GM13977 (cell line): ENCODE measurements around the gene CELA1.
"Not testable (repeated sequence)": the region's sequence is repeated elsewhere in the genome, so short reads cannot be mapped to it uniquely, and the experiment has no call there.

ENCODE experiments used
- DNase-seq: peaks from one replicate; pipeline ENCODE4 v3.0.0; 2012; ENCODE audit warnings: low spot score
- CTCF ChIP-seq: IDR thresholded peaks from 2 replicates; pipeline ENCODE4 v1.5.1; 2012; ENCODE audit warnings: mild to moderate bottlenecking, control low read depth; ENCODE audit not compliant: insufficient read depth; ENCODE audit errors: extremely low read depth, missing control alignments
- in situ Hi-C: fragments of 300-500 bp; cut with MboI; formaldehyde crosslinking; loops from one replicate; pipeline ENCODE4 v1.12.0; 2022; ENCODE audit warnings: low sequenced_read_pairs, low pct_unique_long_range_greater_than_20kb, mixed read lengths, inconsistent platforms; ENCODE audit not compliant: unreplicated experiment

Gene CELA1

GRCh38 chr12:51339750-51340149, 6.7 kb downstream of the CELA1 start:
- in situ Hi-C loops: loop anchor here (25.0 kb wide), 3 partner anchors 277 to 827 kb away; partner anchors contain the start of gene DIP2B
- no peak for TF ChIP-seq CTCF

GRCh38 chr12:51337336-51337735, 9.1 kb downstream of the CELA1 start:
- in situ Hi-C loops: loop anchor here (25.0 kb wide), 3 partner anchors 275 to 825 kb away; partner anchors contain the start of gene DIP2B
- not testable (repeated sequence) for DNase-seq

More at GRCh38 chr12:51339750-51340149, 6.7 kb downstream of the CELA1 start:
- no peak for DNase-seq

GRCh38 chr12:51335931-51336330, 10.5 kb downstream of the CELA1 start:
- no peak for TF ChIP-seq CTCF
- in situ Hi-C loops: loop anchor here (25.0 kb wide), 3 partner anchors 274 to 824 kb away; partner anchors contain the start of gene DIP2B
- no peak for DNase-seq

GRCh38 chr12:51334764-51335163, 11.7 kb downstream of the CELA1 start:
- in situ Hi-C loops: loop anchor here (25.0 kb wide), 3 partner anchors 272 to 822 kb away; partner anchors contain the start of gene DIP2B
- no peak for TF ChIP-seq CTCF
- DNase-seq: no peak

GRCh38 chr12:51333536-51333935, 12.9 kb downstream of the CELA1 start:
- no peak for DNase-seq
- TF ChIP-seq CTCF: no peak
- in situ Hi-C loops: loop anchor here (25.0 kb wide), 3 partner anchors 271 to 821 kb away; partner anchors contain the start of gene DIP2B

GRCh38 chr12:51330186-51330585, 16.3 kb downstream of the CELA1 start:
- in situ Hi-C loops: loop anchor here (25.0 kb wide), 3 partner anchors 268 to 818 kb away; partner anchors contain the start of gene DIP2B
- TF ChIP-seq CTCF: no peak
- DNase-seq: no peak

- TF ChIP-seq CTCF: no peak
- in situ Hi-C loops: loop anchor here (25.0 kb wide), 3 partner anchors 267 to 817 kb away; partner anchors contain the start of gene DIP2B
- no peak for DNase-seq
These were observed 16.7 kb downstream of the CELA1 start for GRCh38 chr12:51329742-51330141.
